CD4-positive, alpha-beta memory T cell (primary cell): Measurements from ENCODE around the gene IQSEC3. TPM values are rescaled to one million over a fixed set of nuclear protein-coding genes. Genes with fewer than 3 reads are reported as not detected.

ENCODE experiments used
- CTCF ChIA-PET: fragments of 350-600 bp; sonication (Branson Sonifier 250); formaldehyde crosslinking; loops from one replicate; lab custom pipeline; 2021; ENCODE audit warnings: inconsistent platforms; ENCODE audit not compliant: partially characterized antibody; lab: Charles Lee
- POLR2A ChIA-PET: fragments of 350-600 bp; sonication (Branson Sonifier 250); formaldehyde crosslinking; loops from one replicate; lab custom pipeline; 2021; ENCODE audit not compliant: partially characterized antibody; lab: Charles Lee
- DNase-seq, 5 donors: peaks; one replicate each; pipeline versions ENCODE4 v3.0.0 to v3.0.0-alpha.2; 2020 to 2022; ENCODE audit warnings: mixed read lengths in 1 of 5
- H3K27ac ChIP-seq: one replicate; pipeline ENCODE4 v1.7.0; 2013; ENCODE audit warnings: low read depth, low read length
- H3K27me3 ChIP-seq: 2 replicates; pipeline ENCODE4 v1.7.0; 2013; ENCODE audit warnings: mild to moderate bottlenecking, low read length, moderate library complexity; ENCODE audit not compliant: insufficient read depth
- H3K36me3 ChIP-seq: 2 replicates; pipeline ENCODE4 v1.7.0; 2013; ENCODE audit warnings: mild to moderate bottlenecking, low read length, moderate library complexity; ENCODE audit not compliant: insufficient read depth
- H3K4me1 ChIP-seq: 2 replicates; pipeline ENCODE4 v1.7.0; 2013; ENCODE audit warnings: mild to moderate bottlenecking, low read length, moderate library complexity; ENCODE audit not compliant: insufficient read depth
- H3K4me3 ChIP-seq, 2 donors: one replicate each; pipeline ENCODE4 v1.7.0; 2013; ENCODE audit warnings: low read length in 2 of 2, mild to moderate bottlenecking in 1 of 2
- H3K9me3 ChIP-seq, 2 donors: one replicate each; pipeline ENCODE4 v1.7.0; 2013; ENCODE audit warnings: low read length in 2 of 2, control low read depth in 1 of 2; ENCODE audit not compliant: control insufficient read depth in 1 of 2
- H3K27ac Mint-ChIP-seq, 7 donors: one replicate each; pipeline ENCODE4 v1.8.0; 2020 to 2021; ENCODE audit warnings: mixed read lengths in 7 of 7, mild to moderate bottlenecking in 6 of 7, inconsistent platforms in 3 of 7, moderate library complexity in 3 of 7
- H3K27me3 Mint-ChIP-seq, 2 donors: one replicate each; pipeline ENCODE4 v1.8.0; 2020 to 2021; ENCODE audit warnings: mixed read lengths in 2 of 2
- H3K36me3 Mint-ChIP-seq, 2 donors: one replicate each; pipeline ENCODE4 v1.8.0; 2020 to 2021; ENCODE audit warnings: mixed read lengths in 2 of 2, inconsistent platforms in 1 of 2, mild to moderate bottlenecking in 1 of 2
- H3K4me1 Mint-ChIP-seq, 4 donors: one replicate each; pipeline ENCODE4 v1.8.0; 2020 to 2021; ENCODE audit warnings: mixed read lengths in 4 of 4, mild to moderate bottlenecking in 1 of 4
- H3K4me3 Mint-ChIP-seq, 8 donors: one replicate each; pipeline ENCODE4 v1.8.0; 2020 to 2021; ENCODE audit warnings: mixed read lengths in 8 of 8, mild to moderate bottlenecking in 7 of 8, moderate library complexity in 6 of 8, inconsistent platforms in 3 of 8
- H3K9me3 Mint-ChIP-seq, 8 donors: one replicate each; pipeline ENCODE4 v1.8.0; 2020 to 2021; ENCODE audit warnings: mixed read lengths in 8 of 8, mild to moderate bottlenecking in 5 of 8, inconsistent platforms in 3 of 8, moderate library complexity in 1 of 8
- intact Hi-C: fragments of 100-400 bp; cut with micrococcal nuclease; formaldehyde crosslinking; loops from one replicate; pipeline ENCODE4 v1.15.1; 2023
- polyA plus RNA-seq, 2 donors: library from polyadenylated mRNA; unstranded; fragments of 300-500 nt; fragmentation: Illumina TruSeq; gene quantifications; one replicate each; pipeline ENCODE4 v1.2.3, GENCODE V29; 2021
- total RNA-seq, 2 experiments: library from RNA; stranded (reverse); gene quantifications; one replicate each; pipeline ENCODE4 v1.2.3, GENCODE V29; 2021

IQSEC3 gene
- total and polyA plus RNA-seq, 4 experiments from 2014 or later, result 0.84 to 0.91 TPM; not detected in 2

DNA sequence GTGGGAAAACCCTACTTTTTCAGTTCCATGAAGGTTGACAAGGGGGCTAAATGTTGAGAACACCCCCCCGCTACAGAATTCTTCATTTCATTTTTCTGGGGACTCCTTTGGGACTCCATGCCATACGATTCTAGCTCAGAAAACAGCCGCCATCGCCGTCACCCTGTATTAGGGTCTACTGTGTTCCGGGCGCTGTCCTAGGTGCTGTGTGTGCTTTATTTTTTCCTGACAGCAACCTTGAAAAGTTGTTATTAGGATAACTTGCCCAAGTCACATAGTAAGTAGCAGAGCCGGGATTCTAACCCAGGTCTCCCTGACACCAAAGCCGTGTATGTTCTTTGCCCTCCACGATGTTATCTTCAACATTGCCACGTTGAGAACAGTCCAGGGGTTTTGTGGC, 55.1 kb downstream of the IQSEC3 start:
- POLR2A ChIA-PET, result no interaction called here
- no peaks in the 10 kb centered on the region for H3K36me3 ChIP-seq
- CTCF ChIA-PET, result no interaction called here
- no peak overlapping the region for H3K4me3 ChIP-seq
- H3K9me3 Mint-ChIP-seq, result peaks cover 0 to 2% (median 0%) of the 10 kb centered on the region in 8 donors
- H3K36me3 Mint-ChIP-seq, result no peaks in the 10 kb centered on the region
- no peaks in the 10 kb centered on the region for H3K27me3 ChIP-seq
- no peaks in the 10 kb centered on the region for H3K4me1 ChIP-seq
- no peaks in the 10 kb centered on the region for H3K9me3 ChIP-seq
- peaks cover 12 to 21% of the 10 kb centered on the region in 2 donors for H3K27me3 Mint-ChIP-seq
- intact Hi-C loops, result no loop called here
- no peak for DNase-seq
- no peak overlapping the region for H3K27ac ChIP-seq
- H3K4me3 Mint-ChIP-seq, result no peak overlapping the region
- H3K4me1 Mint-ChIP-seq, result no peaks in the 10 kb centered on the region
- H3K27ac Mint-ChIP-seq, result no peak overlapping the region

- H3K4me1 Mint-ChIP-seq, result no peaks in the 10 kb centered on the region
- DNase-seq, result no peak
- peaks cover 0 to 2% (median 0%) of the 10 kb centered on the region in 8 donors for H3K9me3 Mint-ChIP-seq
- Histone ChIP-seq H3K9me3 (no peaks in the 10 kb centered on the region), H3K36me3 (no peaks in the 10 kb centered on the region), H3K4me1 (no peaks in the 10 kb centered on the region), H3K27me3 (no peaks in the 10 kb centered on the region), H3K4me3 (no peak overlapping the region), H3K27ac (no peak overlapping the region)
- POLR2A ChIA-PET, result no interaction called here
- peaks cover 5 to 21% of the 10 kb centered on the region in 2 donors for H3K27me3 Mint-ChIP-seq
- intact Hi-C loops, result no loop called here
- H3K4me3 Mint-ChIP-seq, result no peak overlapping the region
- H3K27ac Mint-ChIP-seq, result no peak overlapping the region
- no peaks in the 10 kb centered on the region for H3K36me3 Mint-ChIP-seq
- CTCF ChIA-PET, result no interaction called here
These were observed 58.5 kb downstream of the IQSEC3 start for GRCh38 chr12:125075-125474.

GRCh38 chr12:125566-125965, 59.0 kb downstream of the IQSEC3 start:
- DNase-seq, result no peak
- H3K4me1 ChIP-seq, result no peaks in the 10 kb centered on the region
- H3K4me3 Mint-ChIP-seq, result no peak overlapping the region
- no peak overlapping the region for H3K27ac ChIP-seq
- H3K4me1 Mint-ChIP-seq, result no peaks in the 10 kb centered on the region
- H3K4me3 ChIP-seq, result no peak overlapping the region
- no peak overlapping the region for H3K27ac Mint-ChIP-seq
- peaks cover 0 to 2% (median 0%) of the 10 kb centered on the region in 8 donors for H3K9me3 Mint-ChIP-seq
- CTCF ChIA-PET, result no interaction called here
- H3K9me3 ChIP-seq, result no peaks in the 10 kb centered on the region
- H3K36me3 Mint-ChIP-seq, result no peaks in the 10 kb centered on the region
- peaks cover 3 to 20% of the 10 kb centered on the region in 2 donors for H3K27me3 Mint-ChIP-seq
- intact Hi-C loops, result no loop called here
- no peaks in the 10 kb centered on the region for H3K36me3 ChIP-seq
- POLR2A ChIA-PET, result no interaction called here
- no peaks in the 10 kb centered on the region for H3K27me3 ChIP-seq

DNA sequence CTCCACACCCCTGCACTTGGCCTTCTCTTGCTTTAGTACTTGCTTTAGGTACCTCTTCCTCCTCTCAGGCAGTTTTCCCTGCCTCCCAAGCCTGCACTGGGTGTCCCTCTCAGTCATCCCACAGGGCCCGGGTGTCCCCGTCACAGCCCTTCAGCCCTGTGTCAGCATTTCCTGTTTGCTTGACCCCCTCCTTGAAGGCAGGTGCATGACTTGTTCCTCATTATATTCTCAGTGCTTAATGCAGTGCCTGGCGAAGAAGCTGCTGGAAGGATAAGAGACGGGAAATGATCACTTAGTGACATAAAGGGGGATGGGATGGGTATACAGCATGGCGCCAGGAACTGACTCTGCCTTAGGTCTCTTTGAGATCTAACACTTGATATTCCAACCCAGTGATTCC, 61.5 kb downstream of the IQSEC3 start:
- H3K9me3 Mint-ChIP-seq, result no peaks in the 10 kb centered on the region
- ChIA-PET POLR2A (no interaction called here), CTCF (no interaction called here)
- no peaks in the 10 kb centered on the region for H3K36me3 Mint-ChIP-seq
- Histone ChIP-seq H3K9me3 (no peaks in the 10 kb centered on the region), H3K27ac (no peak overlapping the region), H3K36me3 (no peaks in the 10 kb centered on the region), H3K4me1 (no peaks in the 10 kb centered on the region), H3K27me3 (no peaks in the 10 kb centered on the region), H3K4me3 (no peak overlapping the region)
- peaks cover 7 to 19% of the 10 kb centered on the region in 2 donors for H3K27me3 Mint-ChIP-seq
- no peak for DNase-seq
- H3K27ac Mint-ChIP-seq, result no peak overlapping the region
- H3K4me3 Mint-ChIP-seq, result no peak overlapping the region
- intact Hi-C loops, result no loop called here
- no peaks in the 10 kb centered on the region for H3K4me1 Mint-ChIP-seq

DNA sequence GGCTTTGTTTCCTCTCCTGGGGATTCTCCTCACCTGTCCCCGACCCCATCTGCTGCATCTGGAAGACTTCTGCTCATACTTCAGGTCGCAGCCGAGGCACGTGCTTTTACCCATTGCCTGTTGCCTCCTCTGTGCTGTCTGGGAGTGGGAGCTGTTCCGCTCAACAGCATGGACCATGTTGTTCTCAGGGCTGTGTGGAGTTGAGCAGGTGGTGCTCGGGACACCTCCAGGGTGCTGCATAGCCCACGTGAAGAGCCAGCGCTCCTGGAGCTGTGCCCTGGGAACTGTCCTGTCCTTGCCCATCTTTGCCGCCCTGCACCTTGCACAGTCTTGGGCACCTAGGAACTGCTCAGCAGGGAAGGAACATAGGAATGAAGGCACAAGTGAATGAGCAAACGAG, 62.4 kb downstream of the IQSEC3 start:
- Histone ChIP-seq H3K36me3 (no peaks in the 10 kb centered on the region), H3K27me3 (no peaks in the 10 kb centered on the region), H3K4me3 (no peak overlapping the region), H3K27ac (no peak overlapping the region), H3K9me3 (no peaks in the 10 kb centered on the region), H3K4me1 (no peaks in the 10 kb centered on the region)
- Mint-ChIP-seq H3K27me3 (peaks cover 12 to 19% of the 10 kb centered on the region in 2 donors), H3K4me1 (no peaks in the 10 kb centered on the region), H3K4me3 (no peak overlapping the region), H3K9me3 (no peaks in the 10 kb centered on the region), H3K36me3 (no peaks in the 10 kb centered on the region), H3K27ac (no peak overlapping the region)
- CTCF ChIA-PET, result no interaction called here
- no peak for DNase-seq
- intact Hi-C loops, result no loop called here
- POLR2A ChIA-PET, result no interaction called here

- H3K36me3 Mint-ChIP-seq, result no peaks in the 10 kb centered on the region
- no peaks in the 10 kb centered on the region for H3K9me3 ChIP-seq
- no peaks in the 10 kb centered on the region for H3K9me3 Mint-ChIP-seq
- no peak for DNase-seq
- CTCF ChIA-PET, result no interaction called here
- no peak overlapping the region for H3K4me3 Mint-ChIP-seq
- POLR2A ChIA-PET, result no interaction called here
- H3K4me1 ChIP-seq, result no peaks in the 10 kb centered on the region
- intact Hi-C loops, result no loop called here
- no peak overlapping the region for H3K27ac ChIP-seq
- no peaks in the 10 kb centered on the region for H3K4me1 Mint-ChIP-seq
- H3K36me3 ChIP-seq, result no peaks in the 10 kb centered on the region
- no peak overlapping the region for H3K4me3 ChIP-seq
- no peak overlapping the region for H3K27ac Mint-ChIP-seq
- H3K27me3 ChIP-seq, result no peaks in the 10 kb centered on the region
- H3K27me3 Mint-ChIP-seq, result peaks cover 12 to 21% of the 10 kb centered on the region in 2 donors
These were observed 64.0 kb downstream of the IQSEC3 start for GRCh38 chr12:130519-130918.

- Histone ChIP-seq H3K4me1 (no peaks in the 10 kb centered on the region), H3K36me3 (no peaks in the 10 kb centered on the region), H3K27me3 (no peaks in the 10 kb centered on the region), H3K27ac (no peak overlapping the region), H3K9me3 (no peaks in the 10 kb centered on the region), H3K4me3 (no peak overlapping the region)
- Mint-ChIP-seq H3K9me3 (no peaks in the 10 kb centered on the region), H3K4me1 (no peaks in the 10 kb centered on the region), H3K36me3 (no peaks in the 10 kb centered on the region), H3K27me3 (peaks cover 17 to 26% of the 10 kb centered on the region in 2 donors), H3K4me3 (no peak overlapping the region), H3K27ac (no peak overlapping the region)
- CTCF ChIA-PET, result no interaction called here
- intact Hi-C loops, result no loop called here
- no peak for DNase-seq
- POLR2A ChIA-PET, result no interaction called here
These were observed 64.4 kb downstream of the IQSEC3 start for GRCh38 chr12:131008-131407.
